Measurements from ENCODE around the gene RBFOX2.

DNA sequence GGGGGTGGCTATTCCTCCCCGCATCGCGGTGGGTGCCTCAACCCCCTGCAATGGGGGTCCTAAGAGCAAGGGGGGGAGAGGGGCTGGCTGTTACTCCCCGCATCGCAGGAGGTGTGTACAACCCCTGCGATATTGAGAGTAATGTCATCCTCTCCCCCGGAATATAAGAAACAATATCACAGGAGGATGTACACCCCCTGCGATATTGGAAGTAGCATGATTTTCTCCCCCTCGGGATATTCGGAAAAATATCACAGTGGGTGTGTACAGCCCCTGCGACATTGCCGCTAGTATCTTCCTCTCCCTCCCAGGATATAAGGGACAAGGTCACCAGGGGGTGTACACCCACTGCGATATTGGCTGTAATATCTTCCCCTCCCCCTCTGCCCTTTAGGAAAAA is 333.4 kb downstream of the RBFOX2 start:
- TF ChIP-seq, protein P1, sequence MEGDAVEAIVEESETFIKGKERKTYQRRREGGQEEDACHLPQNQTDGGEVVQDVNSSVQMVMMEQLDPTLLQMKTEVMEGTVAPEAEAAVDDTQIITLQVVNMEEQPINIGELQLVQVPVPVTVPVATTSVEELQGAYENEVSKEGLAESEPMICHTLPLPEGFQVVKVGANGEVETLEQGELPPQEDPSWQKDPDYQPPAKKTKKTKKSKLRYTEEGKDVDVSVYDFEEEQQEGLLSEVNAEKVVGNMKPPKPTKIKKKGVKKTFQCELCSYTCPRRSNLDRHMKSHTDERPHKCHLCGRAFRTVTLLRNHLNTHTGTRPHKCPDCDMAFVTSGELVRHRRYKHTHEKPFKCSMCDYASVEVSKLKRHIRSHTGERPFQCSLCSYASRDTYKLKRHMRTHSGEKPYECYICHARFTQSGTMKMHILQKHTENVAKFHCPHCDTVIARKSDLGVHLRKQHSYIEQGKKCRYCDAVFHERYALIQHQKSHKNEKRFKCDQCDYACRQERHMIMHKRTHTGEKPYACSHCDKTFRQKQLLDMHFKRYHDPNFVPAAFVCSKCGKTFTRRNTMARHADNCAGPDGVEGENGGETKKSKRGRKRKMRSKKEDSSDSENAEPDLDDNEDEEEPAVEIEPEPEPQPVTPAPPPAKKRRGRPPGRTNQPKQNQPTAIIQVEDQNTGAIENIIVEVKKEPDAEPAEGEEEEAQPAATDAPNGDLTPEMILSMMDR (conservative IDR thresholded peaks at IDR 0.05; ENCODE audit: low read depth in 2 of 2), result no peak
- no peak for TF ChIP-seq NANOG (IDR thresholded peaks at IDR 0.05; ENCODE audit: borderline replicate concordance)
- no peak for TF ChIP-seq EZH2phosphoT487 (IDR thresholded peaks at IDR 0.05; ENCODE audit: unreplicated experiment)
- no peak for TF ChIP-seq POLR2AphosphoS5 (IDR thresholded peaks at IDR 0.05; ENCODE audit: low read depth)
- TF ChIP-seq, protein P2, sequence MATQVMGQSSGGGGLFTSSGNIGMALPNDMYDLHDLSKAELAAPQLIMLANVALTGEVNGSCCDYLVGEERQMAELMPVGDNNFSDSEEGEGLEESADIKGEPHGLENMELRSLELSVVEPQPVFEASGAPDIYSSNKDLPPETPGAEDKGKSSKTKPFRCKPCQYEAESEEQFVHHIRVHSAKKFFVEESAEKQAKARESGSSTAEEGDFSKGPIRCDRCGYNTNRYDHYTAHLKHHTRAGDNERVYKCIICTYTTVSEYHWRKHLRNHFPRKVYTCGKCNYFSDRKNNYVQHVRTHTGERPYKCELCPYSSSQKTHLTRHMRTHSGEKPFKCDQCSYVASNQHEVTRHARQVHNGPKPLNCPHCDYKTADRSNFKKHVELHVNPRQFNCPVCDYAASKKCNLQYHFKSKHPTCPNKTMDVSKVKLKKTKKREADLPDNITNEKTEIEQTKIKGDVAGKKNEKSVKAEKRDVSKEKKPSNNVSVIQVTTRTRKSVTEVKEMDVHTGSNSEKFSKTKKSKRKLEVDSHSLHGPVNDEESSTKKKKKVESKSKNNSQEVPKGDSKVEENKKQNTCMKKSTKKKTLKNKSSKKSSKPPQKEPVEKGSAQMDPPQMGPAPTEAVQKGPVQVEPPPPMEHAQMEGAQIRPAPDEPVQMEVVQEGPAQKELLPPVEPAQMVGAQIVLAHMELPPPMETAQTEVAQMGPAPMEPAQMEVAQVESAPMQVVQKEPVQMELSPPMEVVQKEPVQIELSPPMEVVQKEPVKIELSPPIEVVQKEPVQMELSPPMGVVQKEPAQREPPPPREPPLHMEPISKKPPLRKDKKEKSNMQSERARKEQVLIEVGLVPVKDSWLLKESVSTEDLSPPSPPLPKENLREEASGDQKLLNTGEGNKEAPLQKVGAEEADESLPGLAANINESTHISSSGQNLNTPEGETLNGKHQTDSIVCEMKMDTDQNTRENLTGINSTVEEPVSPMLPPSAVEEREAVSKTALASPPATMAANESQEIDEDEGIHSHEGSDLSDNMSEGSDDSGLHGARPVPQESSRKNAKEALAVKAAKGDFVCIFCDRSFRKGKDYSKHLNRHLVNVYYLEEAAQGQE (IDR thresholded peaks at IDR 0.05; ENCODE audit: unreplicated experiment), result no peak
- TF ChIP-seq, protein P3, sequence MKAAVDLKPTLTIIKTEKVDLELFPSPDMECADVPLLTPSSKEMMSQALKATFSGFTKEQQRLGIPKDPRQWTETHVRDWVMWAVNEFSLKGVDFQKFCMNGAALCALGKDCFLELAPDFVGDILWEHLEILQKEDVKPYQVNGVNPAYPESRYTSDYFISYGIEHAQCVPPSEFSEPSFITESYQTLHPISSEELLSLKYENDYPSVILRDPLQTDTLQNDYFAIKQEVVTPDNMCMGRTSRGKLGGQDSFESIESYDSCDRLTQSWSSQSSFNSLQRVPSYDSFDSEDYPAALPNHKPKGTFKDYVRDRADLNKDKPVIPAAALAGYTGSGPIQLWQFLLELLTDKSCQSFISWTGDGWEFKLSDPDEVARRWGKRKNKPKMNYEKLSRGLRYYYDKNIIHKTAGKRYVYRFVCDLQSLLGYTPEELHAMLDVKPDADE (IDR thresholded peaks at IDR 0.05), result no peak
- no peak for TF ChIP-seq CREB1 (CRISPR knock-in tag; IDR thresholded peaks at IDR 0.05; ENCODE audit: low read depth)
- TF ChIP-seq JUNB (IDR thresholded peaks at IDR 0.05; ENCODE audit: unreplicated experiment), result no peak
- TF ChIP-seq ZNF331 (CRISPR knock-in tag; IDR thresholded peaks at IDR 0.05; ENCODE audit: low read depth), result no peak
- TF ChIP-seq EZH2 (IDR thresholded peaks at IDR 0.05; ENCODE audit: low read depth, unreplicated experiment), result no peak
- TF ChIP-seq, protein P4, sequence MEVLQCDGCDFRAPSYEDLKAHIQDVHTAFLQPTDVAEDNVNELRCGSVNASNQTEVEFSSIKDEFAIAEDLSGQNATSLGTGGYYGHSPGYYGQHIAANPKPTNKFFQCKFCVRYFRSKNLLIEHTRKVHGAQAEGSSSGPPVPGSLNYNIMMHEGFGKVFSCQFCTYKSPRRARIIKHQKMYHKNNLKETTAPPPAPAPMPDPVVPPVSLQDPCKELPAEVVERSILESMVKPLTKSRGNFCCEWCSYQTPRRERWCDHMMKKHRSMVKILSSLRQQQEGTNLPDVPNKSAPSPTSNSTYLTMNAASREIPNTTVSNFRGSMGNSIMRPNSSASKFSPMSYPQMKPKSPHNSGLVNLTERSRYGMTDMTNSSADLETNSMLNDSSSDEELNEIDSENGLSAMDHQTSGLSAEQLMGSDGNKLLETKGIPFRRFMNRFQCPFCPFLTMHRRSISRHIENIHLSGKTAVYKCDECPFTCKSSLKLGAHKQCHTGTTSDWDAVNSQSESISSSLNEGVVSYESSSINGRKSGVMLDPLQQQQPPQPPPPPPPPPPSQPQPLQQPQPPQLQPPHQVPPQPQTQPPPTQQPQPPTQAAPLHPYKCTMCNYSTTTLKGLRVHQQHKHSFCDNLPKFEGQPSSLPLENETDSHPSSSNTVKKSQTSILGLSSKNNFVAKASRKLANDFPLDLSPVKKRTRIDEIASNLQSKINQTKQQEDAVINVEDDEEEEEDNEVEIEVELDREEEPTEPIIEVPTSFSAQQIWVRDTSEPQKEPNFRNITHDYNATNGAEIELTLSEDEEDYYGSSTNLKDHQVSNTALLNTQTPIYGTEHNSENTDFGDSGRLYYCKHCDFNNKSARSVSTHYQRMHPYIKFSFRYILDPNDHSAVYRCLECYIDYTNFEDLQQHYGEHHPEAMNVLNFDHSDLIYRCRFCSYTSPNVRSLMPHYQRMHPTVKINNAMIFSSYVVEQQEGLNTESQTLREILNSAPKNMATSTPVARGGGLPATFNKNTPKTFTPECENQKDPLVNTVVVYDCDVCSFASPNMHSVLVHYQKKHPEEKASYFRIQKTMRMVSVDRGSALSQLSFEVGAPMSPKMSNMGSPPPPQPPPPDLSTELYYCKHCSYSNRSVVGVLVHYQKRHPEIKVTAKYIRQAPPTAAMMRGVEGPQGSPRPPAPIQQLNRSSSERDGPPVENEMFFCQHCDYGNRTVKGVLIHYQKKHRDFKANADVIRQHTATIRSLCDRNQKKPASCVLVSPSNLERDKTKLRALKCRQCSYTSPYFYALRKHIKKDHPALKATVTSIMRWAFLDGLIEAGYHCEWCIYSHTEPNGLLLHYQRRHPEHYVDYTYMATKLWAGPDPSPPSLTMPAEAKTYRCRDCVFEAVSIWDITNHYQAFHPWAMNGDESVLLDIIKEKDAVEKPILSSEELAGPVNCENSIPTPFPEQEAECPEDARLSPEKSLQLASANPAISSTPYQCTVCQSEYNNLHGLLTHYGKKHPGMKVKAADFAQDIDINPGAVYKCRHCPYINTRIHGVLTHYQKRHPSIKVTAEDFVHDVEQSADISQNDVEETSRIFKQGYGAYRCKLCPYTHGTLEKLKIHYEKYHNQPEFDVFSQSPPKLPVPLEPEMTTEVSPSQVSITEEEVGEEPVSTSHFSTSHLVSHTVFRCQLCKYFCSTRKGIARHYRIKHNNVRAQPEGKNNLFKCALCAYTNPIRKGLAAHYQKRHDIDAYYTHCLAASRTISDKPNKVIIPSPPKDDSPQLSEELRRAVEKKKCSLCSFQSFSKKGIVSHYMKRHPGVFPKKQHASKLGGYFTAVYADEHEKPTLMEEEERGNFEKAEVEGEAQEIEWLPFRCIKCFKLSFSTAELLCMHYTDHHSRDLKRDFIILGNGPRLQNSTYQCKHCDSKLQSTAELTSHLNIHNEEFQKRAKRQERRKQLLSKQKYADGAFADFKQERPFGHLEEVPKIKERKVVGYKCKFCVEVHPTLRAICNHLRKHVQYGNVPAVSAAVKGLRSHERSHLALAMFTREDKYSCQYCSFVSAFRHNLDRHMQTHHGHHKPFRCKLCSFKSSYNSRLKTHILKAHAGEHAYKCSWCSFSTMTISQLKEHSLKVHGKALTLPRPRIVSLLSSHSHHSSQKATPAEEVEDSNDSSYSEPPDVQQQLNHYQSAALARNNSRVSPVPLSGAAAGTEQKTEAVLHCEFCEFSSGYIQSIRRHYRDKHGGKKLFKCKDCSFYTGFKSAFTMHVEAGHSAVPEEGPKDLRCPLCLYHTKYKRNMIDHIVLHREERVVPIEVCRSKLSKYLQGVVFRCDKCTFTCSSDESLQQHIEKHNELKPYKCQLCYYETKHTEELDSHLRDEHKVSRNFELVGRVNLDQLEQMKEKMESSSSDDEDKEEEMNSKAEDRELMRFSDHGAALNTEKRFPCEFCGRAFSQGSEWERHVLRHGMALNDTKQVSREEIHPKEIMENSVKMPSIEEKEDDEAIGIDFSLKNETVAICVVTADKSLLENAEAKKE (CRISPR knock-in tag; IDR thresholded peaks at IDR 0.05), result no peak

Measured in GM23338 (cell line).